Measurements from ENCODE around the gene BANP.
A peak's percentile ranks its signal among the peaks of the same experiment; 100 is the strongest.

The BANP gene

DNA sequence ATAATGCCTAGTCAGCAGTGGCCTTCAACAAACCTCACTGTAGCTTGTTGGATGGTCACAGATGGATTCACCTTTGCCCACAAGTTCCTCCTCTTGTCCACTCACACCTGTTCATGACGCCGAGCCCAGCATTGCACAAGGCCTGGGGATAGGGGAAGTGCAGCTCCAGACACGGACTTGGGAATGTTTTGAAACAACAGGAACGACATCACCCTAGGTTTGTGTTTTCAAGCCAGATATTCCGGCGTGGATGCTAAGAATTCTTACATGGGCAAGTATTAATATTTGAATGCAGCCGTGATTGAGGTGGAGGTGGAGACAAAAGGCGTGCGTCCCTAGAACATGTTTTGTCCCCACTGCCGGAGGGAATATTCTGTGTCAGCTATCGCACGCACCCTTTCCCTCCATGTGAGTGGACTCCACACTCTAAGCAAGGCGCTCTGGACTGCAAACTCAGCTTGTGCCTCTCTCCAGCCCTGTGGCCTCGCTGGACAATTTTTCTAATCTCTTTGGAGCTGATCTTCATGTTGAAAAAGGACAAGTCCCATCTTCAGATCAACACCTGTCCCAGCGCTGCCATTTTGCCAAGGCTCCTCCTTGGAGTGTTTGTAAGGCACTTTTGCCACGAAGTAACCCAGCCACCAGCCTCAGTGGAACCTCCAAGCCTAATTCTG, 2.0 kb upstream of the BANP start:
- DNase-seq, result no peak

DNA sequence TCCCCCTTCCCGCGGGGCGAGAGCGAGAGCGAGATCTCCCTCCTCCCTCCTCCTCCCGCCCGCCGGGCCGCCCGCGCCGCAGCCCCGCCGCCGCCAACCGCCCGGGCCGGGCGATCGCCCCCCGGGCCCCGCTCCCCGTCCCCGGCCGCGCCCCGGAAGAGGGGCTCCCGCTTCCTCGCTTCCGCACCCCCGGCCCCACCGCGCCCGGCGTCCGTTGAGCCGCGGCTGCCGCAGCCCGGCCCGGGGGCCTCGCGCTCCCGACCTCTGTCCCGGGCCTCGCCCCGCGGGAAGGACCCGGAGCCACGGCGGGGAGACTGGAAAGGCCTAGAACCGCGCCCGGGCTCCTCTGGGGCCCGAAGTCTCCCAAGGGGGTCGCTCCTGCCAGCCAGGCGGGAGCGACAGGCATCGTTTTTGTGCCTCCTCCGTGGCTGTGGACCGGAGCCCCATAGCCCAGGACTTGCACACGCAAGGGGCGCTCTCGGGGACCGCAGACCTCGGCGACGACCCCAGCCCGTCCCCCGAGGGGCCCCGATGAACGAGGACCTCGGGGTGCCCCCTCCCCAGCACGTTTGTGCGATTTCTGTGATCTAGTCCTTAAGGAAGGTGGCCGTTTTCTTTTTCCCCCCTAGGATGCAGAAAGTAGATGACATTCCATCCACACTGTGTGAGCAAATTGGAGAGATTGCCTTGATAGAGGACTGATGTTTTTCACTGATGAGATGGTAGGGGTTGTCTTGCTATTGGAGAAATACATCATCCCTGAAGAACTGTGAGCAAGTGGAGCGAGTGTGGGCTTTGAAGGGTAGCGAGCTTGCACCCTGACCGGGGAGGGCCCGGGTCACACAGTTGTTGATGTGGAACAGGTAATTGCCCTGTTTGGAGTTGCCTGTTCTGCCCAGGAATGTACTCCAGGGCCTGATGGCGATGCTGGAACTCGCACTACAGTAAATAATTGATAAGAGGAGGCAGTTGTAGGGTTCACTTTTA, 611 bp downstream of the BANP start:
- no peak for DNase-seq

DNA sequence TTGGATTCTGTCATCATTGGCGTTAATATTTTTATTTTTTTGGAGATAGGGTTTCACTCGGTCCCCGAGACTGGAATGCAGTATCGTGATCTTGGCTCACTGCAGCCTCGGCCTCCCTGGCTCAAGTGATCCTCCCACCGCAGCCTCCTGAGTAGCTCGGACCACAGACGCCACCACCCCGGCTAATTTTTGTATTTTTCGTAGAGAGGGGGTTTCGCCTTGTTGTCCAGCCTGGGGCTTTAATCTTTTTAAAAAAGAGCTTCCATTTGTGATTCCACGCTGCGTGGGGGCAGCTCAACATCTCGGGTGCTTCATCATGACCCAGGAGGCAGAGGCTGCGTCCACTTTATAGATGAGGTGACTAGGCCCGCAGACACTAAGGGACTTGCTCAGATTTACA, 1.5 kb downstream of the BANP start:
- DNase-seq, result no peak

DNA sequence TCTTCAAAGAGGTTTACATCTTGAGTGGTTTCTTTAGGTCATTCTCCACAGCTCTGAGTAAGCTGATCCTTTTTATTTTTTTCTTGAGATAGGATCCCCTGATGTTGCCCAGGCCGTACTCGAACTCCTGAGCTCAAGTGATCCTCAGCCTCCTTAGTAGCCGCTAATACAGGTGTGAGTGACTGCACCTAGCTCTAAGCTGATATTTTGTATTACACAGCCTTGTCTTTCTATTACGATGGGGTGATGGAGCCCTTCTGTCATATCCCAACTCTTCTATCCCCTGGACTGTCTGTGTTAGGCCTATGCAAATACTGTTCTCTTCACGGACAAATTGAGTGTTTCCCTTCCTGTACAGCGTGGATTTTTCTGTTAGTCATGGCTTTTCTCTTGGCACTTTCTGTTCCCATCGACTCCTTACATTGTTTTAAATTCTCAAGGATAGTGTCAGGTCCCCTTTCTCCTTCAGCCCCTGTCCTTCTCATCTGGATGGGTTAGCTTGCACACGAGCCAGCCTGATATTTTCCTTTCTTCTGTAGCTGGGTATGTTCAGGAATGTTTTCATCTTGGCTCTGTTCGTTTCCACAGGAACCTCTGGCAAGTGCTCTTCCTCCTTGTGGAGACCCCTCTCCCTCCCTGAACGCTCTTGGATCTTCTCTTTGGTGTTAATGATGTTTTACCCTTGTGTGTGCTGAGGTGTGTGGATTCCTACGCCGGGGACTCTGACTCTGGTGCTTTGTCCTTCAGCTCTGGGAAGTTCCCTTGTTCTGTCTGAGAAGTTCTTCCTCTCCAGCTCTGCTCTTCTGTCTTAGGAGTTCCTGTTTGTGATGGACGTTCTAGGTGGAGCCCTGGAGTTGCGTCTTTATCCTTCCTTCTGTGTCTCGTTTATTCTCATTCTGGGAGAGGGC, 2.3 kb downstream of the BANP start:
- no peak for DNase-seq

DNA sequence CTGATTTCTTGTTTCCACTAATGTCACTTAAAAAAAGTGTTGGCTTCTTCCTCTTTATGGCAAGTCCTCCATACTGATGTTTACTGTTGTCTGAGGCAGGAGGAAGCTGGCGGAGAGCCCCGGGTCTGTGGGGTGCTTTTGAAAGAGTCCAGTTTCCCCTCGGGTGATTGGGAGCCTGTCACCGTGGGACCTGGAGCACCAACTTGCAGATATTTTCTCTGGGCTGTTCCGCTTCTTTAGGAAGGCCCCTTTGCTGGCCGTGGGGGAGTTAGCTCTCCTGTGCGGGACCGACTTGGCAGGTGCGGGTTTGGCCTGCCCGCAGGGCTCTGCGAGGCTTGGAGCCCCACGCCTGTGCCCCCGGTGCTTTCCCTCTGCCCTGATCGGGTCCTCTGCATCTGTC, 3.1 kb downstream of the BANP start:
- no peak for DNase-seq

DNA sequence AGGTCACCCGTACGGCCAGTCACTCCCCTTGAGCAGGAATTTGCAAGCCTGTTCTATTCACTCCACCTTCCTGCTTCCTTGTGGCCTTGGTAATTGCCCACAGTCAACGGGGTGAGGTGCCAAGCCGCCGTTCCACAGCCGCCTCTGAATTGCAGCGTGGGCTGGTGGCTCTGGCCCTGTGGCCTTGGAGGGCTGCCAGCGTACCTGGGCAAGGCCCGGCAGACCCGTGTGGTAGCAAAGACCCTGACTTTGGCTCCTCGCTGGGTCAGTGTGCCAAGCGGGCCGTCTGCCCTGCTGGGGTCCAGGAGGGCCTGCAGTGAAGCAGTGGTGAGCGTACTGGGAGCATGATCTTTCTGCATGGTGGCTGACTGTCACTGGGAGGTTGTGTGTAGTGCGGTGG, 3.6 kb downstream of the BANP start:
- no peak for DNase-seq

DNA sequence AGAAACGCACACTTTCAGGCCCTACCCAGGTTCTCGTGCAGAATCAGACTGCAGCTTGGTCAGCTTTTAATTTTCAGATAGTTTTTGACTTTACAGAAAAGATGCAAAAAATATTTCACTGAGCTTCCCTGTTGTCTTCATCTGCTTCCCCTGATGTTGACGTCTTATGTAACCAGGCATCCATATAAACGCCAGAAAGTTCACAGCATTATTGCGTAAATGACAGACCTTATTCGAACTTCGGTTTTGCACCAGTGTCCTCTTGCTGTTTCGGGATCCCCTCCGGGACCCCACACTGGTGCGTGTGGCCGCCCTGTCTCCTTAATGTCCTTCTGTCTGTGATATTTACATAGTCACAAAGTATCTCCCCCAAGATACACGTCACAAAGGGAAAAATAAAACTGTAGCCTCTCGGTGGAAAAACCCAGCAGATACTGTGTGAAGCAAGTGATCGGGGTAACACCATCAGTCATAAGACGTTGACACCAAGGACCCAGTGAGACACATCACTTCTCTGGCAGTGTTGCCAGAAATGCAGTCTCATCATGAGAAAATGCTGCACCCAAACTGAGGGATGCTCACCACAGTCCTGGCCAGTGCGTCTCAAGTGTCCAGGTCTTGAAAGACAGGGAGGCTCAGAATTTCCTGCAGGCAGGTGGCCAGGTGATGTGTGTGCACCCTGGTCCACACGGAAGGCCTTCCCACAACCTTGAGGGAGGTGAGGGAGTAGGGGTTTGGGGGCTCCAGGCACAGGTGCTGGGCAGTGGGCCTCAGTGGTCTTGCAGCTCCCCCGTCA, 4.3 kb downstream of the BANP start:
- DNase-seq, result peak; percentile 46

DNA sequence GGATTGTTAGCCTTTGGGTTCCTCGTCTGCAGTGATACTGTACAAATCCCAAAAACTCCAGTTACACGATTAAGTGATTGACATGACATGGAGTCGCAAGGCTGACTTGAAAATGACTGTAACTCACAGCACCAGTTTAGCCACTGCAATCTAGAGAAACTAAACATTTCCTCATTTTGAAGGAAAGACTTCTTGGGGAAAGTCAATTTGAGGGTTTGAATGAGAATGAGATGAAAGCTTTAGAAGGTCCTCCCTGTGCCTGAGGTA, 4.8 kb downstream of the BANP start:
- no peak for DNase-seq

DNA sequence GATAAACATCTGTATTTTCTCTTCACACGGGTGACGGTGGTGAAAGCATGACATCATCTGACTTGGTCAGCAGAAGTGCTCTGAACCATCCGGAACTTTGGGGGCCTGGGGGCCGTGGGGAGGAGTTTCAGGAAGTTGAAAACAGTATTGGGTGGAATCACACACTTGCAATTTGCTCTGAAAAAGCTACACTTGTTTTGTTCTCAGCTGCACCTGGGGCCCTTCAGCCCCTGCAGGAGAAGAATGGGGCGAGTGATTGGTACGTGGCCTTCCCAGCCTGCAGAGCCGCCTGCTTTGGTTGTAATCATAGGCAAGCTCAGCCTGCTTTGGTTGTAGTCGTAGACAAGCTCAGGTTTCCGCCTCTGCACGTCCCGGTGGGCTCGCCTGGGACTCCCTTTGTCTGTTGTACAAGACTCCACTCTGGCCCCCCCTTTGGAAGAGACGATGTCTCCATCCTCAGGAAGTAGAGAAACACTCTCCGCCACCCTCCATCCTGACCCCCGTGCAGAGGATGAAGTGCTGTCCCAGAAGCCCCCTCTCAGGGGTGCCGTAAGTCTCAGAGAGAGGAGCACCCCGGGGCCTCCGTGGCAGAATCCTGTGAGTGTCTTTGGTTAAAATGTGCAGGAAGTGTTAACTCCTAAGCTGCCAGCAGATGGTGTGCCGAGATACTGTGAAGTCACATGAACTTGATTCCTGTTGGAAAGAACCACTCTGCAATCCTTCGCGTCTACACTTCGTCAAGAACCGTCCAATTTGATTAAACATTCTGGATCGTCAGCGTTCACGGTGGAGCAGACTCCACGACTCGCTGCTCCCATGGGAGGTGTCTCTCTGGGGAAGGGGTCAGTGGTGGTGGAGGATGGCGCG, 5.4 kb downstream of the BANP start:
- DNase-seq, result peak; percentile 47

DNA sequence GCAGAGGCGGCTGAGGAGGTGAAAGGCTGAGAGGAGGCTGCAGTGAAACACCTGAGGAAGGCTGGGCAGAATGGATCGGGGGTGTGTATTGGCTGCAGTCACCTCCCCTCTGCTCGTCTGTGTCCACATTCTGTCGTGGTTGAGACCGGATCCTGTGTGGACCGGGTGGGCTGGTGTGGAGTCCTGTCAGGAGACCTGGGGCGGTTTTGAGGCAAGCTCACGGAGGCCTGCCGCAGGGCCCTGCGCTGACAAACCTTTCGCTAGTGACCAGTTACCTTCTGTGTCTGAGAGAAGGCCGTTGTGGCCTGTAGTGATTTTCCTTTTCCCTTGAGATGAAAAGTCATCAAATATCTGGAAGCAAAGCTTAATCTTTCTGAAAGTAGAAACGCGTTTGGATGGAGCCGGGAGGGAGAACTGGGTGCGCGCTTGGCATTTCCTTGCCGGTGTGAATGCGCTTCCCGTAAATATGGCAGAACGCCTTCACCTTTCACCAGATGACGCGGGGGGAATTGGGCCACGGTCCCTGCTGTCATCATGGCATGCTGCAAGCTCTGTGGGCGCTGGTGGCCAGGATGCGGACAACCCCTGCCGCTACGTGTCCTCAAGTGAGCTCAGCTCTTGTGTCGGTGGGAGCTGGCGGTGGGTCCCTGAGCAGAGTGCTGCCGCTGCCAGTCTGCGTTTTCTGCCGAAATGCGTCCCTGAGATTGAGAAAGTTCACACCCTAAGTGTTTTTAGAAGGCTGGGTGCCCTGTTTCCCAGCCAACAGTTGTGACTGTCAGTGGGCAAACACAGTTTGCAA, 6.3 kb downstream of the BANP start:
- DNase-seq, result no peak

DNA sequence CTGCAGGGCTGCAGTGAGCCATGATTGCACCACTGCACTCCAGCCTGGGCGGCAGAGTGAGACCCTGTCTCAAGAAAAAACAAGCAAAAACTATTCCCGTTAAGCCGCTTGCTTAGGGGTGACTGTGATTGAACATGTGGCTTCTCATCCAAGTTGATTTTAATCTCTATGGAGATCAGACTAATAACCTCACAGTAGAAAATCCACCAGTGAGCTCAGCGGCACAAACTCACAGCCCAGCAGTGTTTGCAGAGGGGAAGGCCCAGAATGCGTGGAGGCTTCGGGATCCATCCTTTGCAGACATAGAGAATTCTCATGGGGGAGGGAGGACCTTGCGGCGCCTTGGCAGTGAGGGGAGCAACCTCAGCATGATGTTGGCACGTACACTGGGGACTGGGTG, 7.4 kb downstream of the BANP start:
- DNase-seq, result no peak

DNA sequence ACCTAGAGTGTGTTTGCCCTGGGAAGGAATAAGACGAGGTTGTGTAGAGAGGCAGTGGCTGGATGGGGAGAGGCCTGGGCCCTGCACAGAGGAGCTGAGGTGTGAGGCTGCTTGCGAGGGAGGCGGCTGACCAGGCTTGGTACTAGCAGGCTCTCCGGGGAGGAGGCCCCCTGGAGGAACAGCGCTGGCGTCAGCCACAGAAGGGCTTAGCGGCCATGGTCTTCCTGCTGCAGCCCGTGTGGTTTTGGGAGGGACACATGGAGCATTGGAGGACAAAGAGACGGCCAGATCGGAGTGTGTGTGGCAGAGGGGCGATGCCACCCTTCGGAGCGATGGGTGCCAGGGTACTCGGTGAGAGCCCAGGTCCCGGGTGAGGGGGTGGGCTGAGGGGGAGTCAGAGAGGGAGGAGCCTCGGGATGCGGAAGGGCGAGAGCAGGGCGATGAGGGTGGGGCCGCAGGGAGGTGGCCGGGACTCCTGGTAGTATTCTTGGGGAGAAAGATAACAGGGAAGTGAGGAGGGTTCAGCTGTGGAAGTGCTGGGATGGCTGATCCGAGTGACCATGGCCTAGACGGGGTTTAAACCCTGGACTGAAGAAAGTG, 8.3 kb downstream of the BANP start:
- DNase-seq, result no peak

DNA sequence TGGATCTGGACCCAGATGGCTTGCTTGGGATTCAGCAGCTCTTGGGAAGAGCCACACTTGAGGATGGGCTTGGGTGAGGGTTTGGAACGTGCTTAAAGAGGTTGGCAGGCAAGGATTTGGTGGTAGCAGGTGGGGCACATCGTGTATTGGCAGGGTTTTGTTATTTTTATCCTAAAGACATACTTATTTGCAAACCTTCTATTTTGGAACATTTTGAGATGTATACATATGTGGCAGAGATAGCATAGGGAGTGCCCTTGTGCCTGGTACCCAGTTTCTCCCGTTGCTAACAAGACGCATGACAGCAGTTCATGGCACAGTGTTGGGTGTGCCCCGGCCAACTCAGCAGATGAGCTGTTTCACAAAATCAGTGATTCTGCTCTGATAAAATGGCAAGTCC, 9.1 kb downstream of the BANP start:
- no peak for DNase-seq

DNA sequence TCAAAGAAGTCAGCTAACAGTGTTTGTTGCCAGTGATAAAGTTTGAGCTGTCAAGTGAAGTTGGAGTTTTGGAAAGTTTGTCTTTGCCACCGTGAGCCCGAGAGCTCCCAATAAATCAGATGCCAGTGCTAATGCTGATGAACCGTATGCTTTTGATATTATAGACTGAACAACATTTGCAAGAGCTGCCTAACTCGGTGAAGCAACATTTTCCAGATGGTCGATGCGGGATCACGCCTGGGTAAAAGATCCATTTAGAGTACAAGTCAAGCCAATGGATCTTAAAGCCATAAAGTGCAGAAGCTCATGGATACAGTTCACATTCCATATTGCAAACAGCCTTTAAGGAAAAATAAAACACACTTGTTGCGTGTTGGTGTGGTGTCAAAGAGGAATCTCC, 9.6 kb downstream of the BANP start:
- DNase-seq, result no peak

DNA sequence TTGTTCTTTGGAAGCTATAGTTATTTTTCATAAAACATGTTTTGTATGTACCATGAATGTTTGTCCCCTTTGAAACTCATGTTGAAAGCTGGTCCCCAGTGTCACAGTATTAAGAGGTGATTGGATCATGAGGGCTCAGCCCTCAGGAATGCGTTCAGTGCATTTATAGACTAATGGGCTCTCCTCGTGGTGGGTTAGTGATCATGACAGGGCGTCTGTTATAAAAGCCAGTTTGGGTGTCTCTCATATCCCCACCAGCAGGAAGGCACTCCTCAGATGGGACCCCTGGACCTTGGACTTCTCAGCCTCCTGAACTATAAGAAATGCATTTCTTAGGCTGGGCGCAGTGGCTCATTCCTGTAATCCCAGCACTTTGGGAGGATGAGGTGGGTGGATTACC, 10.4 kb downstream of the BANP start:
- peak; percentile 22 for DNase-seq

DNA sequence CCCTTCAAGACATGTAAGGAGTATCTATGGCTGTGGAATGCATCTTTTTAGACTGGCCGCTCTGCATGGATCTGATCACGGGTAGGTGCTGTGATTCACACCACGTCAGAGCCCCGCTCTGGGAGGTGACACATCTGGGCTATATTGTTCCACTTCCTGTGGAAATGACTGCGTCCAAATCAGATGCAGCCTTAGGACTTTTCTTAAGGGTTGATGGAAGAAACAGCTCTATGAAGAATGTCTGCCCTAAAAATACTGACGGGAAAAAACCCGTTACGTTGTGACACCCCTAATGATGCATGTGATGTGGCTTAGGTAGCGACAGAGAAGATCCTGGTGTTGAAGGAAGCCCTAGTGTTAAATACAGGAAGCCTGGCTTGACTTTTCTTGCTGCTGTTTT, 12.2 kb downstream of the BANP start:
- peak; percentile 88 for DNase-seq

DNA sequence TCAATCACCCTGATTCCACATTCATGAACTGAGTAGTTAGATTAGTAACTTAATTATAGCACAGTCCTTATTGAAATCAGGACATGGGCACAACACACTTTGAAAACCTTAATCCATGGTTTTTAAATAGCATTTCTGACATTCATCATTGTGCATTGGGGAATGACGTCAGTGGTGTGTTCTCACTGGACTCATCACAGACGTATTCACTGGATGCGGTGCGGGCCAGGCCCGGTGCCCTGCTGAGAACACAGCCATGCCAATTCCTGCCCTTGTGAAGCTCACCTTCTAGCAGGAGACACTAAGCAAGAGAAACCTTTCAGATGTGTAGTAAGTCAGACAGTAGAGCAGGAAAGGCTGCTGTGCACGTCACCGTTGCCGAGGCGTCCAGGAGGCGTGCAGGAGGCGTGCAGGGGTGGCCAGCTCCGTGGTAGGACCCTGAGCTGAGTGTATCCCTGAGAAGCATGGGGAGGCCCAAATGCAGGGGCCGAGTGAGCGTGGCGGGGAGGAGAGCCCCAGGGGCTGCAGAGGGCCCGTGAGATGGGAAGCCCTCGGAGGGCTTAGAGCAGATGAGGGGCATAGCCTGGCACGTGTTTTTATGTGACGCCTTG, 12.9 kb downstream of the BANP start:
- no peak for DNase-seq

DNA sequence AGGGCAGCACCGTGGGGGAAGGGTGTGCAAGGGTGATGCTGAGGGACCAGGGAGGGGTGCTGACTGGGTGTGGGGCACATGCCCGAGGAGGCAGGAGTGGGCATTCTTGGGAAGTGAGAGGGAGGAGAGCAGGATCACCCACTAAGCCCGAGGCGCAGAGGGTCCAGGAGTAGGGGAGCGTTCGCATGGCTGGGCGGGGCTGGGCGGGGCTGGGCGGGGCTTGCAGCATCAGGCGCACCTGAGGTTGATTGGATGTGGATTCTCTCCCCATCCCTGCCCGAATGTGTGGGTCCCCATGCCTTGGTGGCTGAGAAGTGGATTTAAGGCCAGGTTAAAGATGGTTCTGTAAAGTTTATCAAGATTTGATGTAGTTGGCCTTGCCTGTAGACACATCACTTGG, 14.2 kb downstream of the BANP start:
- no peak for DNase-seq

DNA sequence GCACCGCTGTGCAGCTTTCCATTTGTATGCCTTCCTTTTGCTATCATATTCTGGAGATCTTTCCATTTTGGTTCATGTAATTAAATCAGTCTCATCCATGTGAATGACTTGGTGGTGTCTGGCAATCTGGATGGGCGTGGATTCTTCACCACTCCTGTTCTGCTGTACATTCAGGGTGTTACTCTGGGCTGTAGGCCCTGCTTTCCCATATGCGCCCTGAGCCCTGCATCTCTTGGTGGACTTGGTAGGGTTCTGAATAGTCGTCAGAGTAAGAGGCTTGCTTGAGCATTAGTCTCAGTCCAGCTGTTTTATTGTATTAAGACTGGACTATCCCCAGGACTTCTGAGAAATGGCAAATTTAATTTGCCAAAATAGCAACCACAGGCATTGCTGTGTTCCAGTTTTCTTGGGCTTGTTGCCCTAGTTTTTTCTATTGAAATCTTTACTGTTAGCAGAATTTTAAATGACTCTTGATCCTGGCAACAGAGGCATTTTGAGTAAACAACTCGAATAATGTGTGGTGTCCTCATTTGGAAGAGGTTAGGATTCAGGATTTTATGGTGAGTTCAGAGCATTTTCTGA, 14.9 kb downstream of the BANP start:
- DNase-seq, result no peak

Measured in EL (cell line).